Left kidney (tissue), 2 donors: ENCODE results near the gene SYTL3. TPM values are rescaled to one million over a fixed set of nuclear protein-coding genes. Genes with fewer than 3 reads are reported as not detected.
"Not testable (repeated sequence)": the region's sequence is repeated elsewhere in the genome, so short reads cannot be mapped to it uniquely, and the experiment has no call there.

ENCODE experiments used
- DNase-seq: peaks from one replicate; pipeline ENCODE4 v3.0.0-alpha.2; 2013
- polyA plus RNA-seq: library from polyadenylated mRNA; unstranded; fragments of 120-200 nt; gene quantifications from one replicate; pipeline ENCODE4 v1.2.1, GENCODE V29; 2013; ENCODE audit not compliant: insufficient read length

The SYTL3 gene
- polyA plus RNA-seq, 1 donor: 3.4 TPM

DNA sequence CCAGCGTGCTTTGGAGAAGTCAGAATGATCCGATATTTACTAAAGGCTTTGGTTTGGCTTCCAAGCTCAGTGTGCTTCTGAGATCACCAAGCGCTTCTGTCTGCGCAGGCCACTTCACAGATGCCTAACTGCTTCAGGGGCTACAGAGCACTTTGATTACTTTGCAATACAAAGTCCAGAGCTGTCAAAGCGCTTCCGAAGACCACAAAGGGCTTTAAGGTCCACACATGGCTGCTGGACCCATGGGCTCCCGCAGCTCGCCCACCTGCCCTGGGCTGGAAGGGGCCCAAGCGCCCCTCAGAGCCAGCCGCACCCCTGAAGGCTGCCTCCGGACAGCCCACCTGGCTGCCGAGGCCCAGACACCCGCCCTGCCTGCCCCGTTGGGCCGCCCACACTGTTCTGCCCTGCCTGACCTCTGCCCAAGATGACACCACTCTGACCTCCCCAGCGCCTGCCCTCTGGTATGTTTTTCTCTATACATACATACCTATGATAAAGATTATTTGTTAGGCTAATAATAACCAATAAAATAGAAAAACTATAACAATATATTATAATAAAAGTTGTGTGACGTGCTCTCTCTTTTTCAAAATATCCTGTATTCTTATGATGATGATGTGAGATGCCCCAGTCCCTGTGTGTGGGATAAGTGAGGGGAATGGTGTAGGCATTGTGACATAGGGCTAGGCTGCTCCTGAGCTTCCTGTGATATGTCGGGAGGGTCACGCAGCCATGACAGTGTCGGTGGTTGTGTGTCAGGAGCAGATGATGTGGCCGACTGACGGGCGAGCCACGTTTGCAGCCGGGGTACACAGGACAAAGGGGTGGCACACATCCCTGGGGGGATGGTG is 27.9 kb upstream of the SYTL3 start:
- no peak for DNase-seq

DNA sequence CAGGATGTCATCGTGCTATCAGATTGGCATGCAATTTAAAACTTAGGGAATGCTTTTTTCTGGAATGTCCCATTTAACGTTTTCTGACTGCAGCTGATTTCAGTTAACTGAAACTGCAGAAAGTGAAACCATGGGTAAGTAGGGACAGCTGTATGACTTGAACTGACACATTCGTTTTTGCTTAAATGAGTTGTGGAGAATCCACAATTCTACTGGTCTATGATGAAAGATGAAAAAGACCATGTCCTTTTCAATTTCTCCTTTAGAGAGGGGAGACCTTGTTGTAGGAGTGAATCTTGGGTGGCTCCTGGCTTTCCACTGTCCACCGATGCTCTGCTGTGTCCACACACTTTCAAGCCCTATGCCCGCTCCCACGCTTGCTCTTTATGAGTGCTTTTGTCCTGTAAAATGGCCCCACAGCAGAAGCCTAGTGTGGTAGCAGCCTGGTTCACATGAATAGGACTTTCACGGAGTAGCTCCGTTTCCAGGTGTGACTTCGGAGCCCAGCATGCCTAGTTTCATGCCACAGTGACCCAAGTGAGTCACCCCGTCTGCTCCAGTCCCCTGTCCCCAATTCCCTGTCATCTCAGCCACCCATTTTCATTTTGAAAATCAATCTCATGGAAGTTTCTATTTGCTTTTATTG is 27.2 kb upstream of the SYTL3 start:
- no peak for DNase-seq

DNA sequence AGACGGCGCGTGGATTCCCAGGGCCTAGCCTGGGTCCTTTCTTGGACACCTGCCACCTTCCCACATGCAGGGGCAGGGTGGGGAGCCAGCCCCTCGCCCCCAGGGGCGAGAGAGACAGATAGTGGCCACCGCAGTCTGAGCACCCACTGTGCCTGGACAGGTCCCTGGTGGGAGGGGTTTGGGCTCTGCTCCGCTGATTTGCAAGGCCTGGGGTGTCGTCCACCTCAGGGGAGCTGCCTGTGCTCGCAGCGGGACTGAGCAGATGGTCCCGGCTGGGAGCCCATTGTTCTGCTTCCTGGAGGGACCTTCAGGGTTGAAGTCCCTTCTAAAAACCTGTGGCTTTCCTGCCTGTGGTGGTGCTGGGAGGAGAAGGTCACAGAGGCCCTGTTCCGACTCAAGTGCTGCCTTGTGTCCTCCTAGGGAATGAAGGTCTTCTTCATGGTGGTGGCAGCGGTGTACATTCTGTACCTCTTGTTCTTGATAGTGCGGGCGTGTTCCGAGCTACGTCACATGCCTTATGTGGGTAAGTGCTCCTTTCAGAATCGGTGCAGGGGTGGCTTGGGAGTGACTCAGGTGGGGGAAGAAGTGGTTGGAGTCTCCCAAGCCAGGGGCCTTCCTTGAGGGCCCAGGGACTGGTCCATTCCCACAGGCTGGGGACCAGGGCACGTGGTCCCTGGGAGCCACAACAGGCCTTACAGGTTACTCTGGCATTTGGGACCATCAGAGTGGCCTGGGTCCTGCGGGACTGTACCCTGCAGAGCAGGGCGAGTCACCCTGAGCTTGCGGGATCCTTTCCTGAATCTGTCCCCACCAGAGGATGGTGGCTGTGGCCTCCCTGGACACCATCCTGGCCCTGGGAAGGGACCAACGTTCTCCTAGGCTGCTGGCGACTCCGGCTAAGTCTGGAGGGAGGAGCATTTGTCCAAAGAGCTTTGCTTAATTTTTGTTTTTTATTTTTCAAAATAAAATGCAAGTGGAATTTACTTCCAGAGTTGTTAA is 24.9 kb upstream of the SYTL3 start:
- no peak for DNase-seq

DNA sequence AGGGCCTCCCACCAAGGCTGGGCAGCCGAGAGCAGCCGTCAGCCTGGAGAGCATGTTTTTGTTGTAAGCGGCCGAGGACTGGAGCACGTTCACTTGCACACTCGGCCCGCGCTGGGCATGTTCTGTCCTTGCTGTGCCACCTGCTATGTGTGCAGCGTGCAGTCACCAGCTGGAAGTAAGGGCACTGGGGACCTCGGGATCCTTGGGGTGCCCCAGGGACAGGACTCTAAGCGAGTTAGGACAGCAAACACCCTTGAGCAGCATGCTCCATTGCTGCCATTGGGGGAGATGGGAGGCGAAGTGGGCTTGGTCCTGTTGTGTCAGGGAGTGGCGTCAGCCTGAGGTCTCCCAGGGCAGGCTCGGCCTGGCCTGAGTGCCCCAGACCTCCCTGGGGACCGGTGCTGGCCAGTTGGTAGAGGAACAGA is 24.0 kb upstream of the SYTL3 start:
- no peak for DNase-seq

DNA sequence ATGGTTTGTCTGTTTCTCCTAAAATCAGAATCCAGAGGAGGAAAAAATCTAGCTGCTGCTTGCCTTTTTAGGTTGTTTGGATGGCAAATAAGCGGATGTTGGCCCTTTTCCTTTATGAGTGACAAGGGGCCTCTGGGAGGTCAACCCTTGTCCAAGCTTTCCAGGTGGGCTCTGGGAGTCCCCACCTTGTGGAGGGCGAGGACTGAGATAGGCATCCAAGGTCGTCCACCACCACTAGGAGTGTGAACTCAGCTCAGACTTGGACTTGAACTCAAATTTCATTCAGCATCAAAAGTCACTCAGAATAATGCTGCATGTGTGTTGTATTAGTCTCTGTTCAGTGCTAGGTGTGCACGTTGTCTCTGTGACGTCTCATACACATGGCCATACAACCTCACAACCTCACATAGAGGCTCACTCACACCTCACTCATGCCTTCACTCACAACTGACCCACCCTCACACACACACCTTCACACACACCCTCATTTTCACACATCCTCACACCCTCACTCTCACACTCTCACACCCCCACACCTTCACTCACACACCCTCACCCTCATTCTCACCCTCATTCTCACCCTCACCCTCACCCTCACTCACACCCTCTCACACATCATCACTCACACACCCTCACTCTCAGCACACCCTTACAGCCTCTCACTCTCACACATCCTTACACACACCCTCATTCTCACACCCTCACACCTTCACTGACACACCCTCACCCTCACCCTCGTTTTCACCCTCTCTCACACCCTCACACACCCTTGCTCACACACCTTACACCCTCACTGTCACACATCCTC is 23.3 kb upstream of the SYTL3 start:
- no peak for DNase-seq

DNA sequence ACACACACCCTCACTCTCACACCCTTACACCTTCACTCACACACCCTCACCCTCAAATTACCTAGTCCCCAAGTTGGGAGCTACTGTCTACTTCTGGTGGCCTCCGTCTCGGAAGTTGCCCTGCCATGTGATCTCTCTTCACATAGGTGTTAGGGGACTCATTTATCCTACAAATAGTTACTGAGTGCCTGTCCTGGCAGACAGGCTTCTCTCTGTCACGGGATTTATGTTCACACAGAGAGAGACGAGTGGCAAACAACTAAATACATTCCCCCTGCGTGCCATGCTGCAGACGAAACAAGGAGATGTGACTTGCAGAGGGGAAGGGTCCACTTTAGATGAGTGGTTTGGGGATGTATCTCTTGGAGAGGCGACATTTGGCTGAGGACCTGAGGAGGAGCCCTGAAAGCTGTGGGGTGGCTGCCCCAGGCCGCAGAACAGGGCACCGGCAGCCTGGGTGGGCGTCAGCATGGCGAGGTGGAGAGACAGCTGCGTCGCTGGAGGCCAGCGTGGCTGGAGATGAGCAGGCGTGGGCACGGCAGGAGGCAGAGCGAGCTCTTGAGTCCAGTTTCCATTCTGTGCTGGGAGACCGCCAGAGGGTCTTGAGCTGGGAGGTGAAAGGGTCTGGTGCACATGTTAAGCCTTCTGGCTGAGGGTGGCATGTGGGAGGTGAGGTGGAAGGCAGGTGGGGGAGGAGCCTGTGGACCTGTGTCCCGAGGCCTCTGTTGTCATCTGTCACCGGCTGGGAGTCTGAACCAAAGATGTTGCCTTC is 22.5 kb upstream of the SYTL3 start:
- DNase-seq: no peak

DNA sequence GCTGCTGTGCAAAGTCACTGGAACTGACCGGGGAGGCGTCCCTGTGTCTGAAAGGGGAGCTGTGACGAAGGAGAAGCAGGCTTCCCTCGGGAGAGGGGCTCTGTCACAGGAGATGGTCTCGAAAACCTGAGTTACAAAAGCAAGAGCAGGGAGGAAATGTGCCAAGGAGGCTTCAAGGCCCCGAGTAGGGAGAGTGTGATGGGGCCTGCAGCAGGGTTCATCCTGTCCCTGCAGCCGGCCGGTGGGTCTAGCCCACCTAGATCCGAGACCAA is 22.0 kb upstream of the SYTL3 start:
- no peak for DNase-seq

DNA sequence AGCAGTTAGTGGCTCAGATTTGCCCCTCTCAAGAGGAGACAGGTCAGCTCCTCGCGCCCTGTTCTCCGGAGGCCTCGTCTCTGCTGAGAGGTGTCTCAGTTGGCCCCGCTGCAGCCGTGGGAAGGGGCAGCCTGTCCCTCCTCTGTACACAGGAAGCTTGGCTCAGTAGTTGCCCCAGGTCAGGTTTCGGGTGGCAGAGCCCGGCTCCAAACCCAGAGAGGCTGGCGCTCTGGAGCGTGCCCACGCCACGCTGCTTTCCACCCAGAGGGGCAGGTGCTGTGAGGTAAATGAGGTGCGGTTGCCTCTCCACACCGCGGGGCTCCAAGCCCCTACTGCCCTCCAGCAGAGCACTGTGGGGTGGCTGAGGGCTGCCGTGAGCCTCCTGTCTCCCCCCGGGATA is 21.3 kb upstream of the SYTL3 start:
- DNase-seq: no peak

DNA sequence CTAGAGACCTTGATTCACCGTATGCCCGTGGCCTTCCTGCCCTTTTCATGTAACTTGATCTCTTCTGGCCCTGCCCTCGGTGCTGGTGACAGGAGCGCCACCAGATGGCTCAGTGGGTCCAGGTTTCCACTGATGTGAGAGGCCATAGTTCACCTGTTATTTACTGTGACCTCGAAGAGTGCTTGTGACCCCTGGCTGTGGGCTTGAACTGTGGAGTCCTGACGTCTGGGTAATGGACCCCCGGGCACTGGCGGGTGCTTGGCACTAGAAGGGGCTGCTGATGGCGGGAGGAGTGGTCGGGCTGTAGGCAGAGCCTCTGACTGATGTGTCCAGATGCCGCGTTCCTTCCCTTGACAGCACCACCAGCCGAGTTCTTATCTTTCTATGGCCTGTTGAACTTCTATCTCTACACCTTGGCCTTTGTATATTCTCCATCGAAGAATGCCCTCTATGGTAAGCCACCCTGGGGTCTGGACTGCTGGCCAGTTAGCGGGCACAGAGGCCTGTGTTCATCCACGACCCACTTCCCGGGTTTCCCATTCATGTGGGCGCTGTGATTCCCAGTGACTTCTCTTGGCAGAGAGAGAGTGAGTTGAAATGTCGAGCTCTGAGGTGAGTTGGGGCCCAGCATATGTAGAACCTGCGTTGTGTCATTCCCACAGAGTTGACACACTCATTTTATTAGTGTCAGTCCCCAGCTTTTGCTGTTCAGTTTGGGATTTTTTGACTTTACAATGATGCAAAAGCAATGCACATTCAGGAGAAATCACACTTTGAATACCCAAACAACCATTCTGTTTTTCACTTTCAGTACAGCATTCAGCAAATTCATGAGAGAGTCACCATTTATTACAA is 20.3 kb upstream of the SYTL3 start:
- DNase-seq: no peak

DNA sequence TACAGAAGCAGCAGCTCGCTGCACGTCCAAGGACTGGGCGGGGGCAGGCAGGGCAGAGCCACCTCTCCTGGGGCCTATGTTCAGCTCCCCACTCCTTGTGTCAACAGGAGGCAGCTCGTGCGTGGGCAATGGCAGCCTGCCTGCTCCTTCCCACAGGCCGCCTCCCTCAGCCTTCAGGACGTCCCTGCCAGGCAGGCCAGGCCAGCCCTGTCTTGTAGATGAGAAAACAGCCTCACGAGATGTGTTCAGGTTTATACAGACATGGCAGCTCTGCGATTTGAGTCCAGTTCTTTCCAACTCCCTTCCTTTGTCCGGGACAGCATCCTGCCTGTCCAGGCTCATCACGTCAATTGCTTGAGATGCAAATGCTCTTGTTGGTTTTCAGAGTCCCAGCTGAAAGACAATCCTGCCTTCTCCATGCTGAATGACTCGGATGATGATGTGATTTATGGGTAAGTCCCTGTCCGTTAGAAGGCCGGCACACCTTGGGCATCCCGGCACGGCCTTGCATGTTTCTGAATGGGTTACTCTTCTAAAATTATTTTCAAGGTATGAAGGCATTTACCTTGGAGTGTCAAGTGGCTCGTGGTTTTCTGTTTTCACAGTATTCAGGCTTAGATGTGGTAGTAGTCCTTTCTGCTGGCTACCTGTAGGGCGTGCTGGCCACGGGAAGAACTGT is 18.8 kb upstream of the SYTL3 start:
- DNase-seq: no peak

DNA sequence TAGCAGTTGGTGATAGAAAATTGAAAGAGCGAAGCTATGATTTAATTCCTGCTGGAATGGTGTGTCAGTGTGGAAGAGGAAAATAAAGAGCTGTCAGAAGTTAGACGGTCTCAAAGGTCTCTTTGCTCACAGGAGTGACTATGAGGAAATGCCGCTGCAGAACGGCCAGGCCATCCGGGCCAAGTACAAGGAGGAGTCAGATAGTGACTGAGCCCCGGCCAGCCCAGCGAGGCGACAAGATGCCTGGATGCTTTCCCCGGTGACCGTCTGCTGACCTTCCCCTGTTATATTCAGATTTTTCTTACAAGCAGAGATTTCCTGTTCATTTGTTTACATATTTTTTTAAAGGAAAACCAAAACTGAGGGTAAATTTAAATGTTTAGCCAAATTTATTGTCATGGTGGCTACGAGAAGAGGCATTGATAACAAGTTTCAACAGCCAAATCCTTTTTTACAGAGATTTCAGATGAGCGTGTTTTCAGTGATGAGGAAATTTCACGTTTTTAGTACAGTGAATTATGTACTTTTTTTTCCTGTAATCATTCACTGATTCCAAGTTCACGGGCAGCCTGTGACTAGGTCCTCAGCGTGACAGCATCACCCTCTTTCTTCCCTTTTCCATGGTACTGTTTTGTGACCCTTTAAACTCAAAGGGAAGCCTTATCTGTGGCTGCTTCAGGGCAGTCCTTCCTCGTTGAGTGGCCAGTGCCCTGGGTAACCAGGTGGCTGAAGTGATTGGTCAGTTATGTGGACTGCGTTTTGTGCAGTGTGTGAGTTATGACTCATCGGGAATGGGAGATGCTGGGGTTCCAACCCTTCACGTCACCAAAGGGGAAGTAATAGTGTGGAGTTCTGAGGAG is 17.9 kb upstream of the SYTL3 start:
- no peak for DNase-seq

DNA sequence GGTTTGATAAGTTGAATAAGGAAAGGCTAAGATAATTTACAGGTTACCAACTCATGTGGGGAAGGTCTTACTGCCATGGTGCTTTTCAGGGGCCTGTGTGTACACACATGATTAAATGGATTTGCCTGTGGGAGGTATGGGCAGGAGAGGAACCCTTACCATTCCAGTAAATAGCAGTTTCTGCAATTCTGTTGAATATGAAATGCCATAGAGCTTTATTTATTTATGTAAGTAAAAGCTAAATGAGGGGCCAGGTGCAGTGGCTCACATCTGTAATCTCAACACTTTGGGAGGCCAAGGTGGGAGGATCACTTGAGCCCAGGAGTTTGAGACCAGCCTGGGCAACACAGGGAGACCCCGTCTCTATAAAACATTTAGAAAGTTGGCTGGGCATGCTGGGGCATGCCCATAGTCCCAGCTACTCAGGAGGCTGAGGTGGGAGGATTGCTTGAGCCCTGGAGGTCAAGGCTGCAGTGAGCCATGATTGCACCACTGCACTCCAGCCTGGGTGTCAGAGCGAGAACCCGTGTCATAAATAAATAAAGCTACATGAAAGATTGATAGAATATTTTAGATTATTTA is 17.2 kb upstream of the SYTL3 start:
- DNase-seq: not testable (repeated sequence)

DNA sequence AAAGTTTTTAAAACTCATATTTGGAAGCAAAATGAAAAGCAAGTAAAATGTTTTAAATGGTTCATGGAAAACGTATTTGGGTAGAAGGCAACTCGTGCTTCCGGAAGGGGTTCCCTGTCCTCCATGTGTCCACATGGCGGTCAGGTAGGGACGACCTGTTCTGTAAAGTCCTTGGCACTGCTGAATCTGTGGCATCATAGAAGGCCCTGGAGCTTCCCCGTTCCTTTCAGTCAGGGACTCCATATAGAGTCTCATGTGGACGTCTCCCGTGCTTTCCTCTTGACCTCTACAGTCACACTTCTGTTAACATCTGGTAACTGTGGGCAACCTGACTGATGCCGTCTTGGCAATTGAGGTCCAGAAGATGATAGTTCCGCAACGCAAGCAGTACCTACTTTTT is 16.7 kb upstream of the SYTL3 start:
- DNase-seq: no peak

DNA sequence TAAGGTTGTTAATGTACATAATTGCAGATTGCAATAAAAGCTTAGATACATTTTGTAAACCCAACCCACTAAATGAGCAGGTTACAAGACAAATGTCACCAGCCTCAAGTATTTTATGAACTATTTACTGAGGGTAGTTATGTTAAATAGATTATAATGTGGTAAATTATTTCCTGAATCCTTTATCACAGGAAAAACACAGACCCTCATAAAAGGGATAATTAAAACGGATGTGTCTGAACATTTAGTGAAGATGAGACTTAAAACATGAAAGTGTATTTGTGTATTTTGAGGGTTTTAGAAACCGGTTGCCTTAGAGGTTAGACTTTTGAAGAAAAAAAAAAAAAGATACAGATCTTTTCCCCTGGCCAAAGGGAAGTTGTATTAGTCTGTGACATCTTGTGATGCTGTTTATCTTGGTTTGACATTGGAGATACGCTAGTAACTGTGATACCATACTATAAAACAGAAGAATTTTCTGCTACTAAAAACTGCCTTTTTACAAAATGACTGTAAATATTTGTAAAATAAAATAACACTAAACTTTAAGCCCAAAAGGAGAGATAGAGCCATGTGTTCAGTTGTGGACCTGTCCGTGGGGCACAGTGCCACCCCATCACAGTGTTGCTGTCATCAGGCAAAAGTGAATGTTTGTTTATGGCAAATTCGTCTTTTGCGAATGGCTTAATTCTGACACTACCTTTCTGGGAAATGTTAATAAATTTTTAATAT is 15.0 kb upstream of the SYTL3 start:
- DNase-seq: no peak

DNA sequence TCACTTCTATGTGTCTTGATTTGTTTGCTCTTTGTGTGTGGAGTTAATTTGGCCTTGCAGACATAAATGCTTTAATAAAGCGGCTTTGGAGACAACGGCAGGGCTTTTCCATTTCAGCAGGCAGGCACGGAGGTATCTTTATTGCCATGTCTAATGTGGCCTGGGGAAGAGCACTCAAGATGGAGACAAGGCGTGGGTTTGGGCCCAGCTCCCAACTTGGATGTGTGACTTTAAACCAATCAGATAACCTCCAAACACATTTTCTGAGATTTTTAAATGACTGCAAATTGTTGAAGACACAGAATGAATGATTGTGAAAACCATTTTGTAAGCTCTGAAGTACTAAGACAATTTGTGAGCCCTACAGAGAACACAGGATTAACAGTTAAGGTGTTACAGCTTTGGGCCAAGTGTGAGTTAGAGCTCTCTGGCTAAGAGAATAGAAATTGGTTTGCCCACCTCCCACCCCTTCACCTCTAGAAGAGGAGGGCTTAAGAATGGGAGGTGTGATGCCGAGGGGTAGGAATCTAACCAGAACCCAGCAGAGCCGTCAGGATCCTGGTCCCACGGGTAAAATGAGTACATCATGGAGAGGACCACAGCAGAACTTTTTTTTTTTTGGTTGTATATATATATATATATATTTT is 14.3 kb upstream of the SYTL3 start:
- DNase-seq: no peak

DNA sequence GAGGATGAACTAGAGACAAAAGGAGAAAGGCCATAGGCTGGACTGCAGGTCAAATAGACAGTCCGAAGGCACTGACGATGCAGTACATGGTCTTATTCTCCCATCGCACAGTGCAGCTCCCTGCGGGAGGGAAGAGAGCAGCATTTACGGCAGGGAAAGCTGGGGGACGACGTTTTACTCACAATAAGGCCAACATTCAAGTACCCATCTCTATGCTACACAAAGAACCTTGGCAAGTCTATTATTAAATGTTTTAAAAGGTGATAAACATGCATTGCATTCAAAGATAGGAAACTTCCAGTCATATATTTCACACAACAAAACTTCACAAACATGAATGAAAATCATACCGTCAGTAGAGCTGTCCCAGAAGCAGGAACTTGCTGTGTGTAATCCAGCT is 13.1 kb upstream of the SYTL3 start:
- no peak for DNase-seq

DNA sequence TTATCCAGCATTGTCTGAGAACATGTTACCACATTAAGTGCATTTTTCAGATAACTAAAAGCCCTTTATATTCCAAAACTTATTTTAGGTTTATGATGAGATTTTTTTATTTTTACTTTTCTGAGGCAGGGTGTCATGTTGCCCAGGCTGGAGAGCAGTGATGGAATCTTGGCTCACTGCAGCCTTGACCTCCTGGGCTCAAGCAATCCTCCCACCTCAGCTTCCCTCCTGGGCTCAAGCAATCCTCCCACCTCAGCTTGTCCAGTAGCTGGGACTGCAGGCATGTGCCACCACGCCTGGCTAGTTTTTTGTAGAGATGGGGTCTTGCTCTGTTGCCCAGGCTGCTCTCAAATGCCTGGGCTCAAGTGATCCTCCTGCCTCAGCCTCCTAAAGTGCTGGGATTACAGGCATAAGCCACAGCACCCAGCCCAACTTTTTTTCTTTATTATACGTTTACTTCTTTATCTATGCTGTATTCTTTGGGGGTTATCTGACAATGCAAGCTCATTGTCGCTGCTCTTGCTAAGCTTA is 11.5 kb upstream of the SYTL3 start:
- no peak for DNase-seq
